ENCODE data around the gene GPR27. TPM values are rescaled to one million over a fixed set of nuclear protein-coding genes. Genes with fewer than 3 reads are reported as not detected.

The GPR27 gene
- total and polyA plus RNA-seq, 2 experiments from 2014 or later = 7.8 to 11.8 TPM

- Histone ChIP-seq H3F3A (replicated peaks; ENCODE audit: low read depth) (no peaks in the 10 kb centered on the region), H3K27ac (ENCODE audit: low read depth) (no peak overlapping the region), H3K27me3 (ENCODE audit: insufficient read depth) (peaks cover 6% of the 10 kb centered on the region), H3K4me1 (ENCODE audit: insufficient read depth) (peaks cover 68% of the 10 kb centered on the region), H3K79me2 (replicated peaks; ENCODE audit: insufficient read depth) (no peaks in the 10 kb centered on the region), H3K9me2 (ENCODE audit: insufficient read depth) (no peaks in the 10 kb centered on the region), H3K4me3 (no peak overlapping the region), H4K20me1 (replicated peaks; ENCODE audit: insufficient read depth) (no peaks in the 10 kb centered on the region), H2AFZ (no peak overlapping the region), H3K4me2 (no peak overlapping the region), H3K36me3 (ENCODE audit: insufficient read depth) (no peaks in the 10 kb centered on the region; the same call in 1 of the 2 replicates)
- DNase-seq (ENCODE audit: low spot score) = no peak
- H3K4me3 Mint-ChIP-seq = no peak overlapping the region
- peaks cover 2% of the 10 kb centered on the region for H3K27me3 Mint-ChIP-seq (ENCODE audit: insufficient read depth, low read depth, poor library complexity)
- H3K9me3 Mint-ChIP-seq = no peaks in the 10 kb centered on the region
- no peaks in the 10 kb centered on the region for H3K36me3 Mint-ChIP-seq (ENCODE audit: low read depth)
- no peak for ATAC-seq
- no peak overlapping the region for H3K27ac Mint-ChIP-seq
- TF ChIP-seq ETS1 (IDR thresholded peaks at IDR 0.05) (no peak), REST (IDR thresholded peaks at IDR 0.05; ENCODE audit: unreplicated experiment) (no peak), POLR2AphosphoS5 (IDR thresholded peaks at IDR 0.05; ENCODE audit: low read depth) (no peak)
- H3K4me1 Mint-ChIP-seq = peaks cover 39% of the 10 kb centered on the region
These were observed 22.9 kb downstream of the GPR27 start for GRCh38 chr3:71776538-71776937.

DNA sequence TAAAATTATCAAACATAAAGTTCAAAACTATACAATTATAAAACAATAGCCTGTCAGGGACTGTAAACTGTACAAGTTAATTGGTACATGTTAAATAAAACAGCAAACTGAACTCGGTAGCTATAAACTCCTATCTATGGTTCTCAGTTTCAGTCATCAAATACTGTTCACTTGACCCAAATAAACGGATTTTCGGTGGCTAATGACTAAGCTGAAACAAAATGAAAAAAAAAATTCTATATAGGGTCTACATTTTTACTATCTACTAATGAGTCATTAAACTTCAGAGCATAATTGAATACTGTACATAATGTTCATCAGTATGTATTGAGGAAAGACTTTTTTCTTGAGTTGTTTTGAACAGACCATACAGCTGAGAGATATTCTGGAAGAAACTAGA lies 24.7 kb downstream of the GPR27 start:
- no peak for ATAC-seq
- no peaks in the 10 kb centered on the region for H3K36me3 Mint-ChIP-seq (ENCODE audit: low read depth)
- H3K27ac Mint-ChIP-seq = no peak overlapping the region

More for the DNA sequence above, 24.7 kb downstream of the GPR27 start:
- Histone ChIP-seq H2AFZ (no peak overlapping the region), H3F3A (replicated peaks; ENCODE audit: low read depth) (no peaks in the 10 kb centered on the region), H3K36me3 (ENCODE audit: insufficient read depth) (no peaks in the 10 kb centered on the region; the same call in 1 of the 2 replicates), H4K20me1 (replicated peaks; ENCODE audit: insufficient read depth) (no peaks in the 10 kb centered on the region), H3K27ac (ENCODE audit: low read depth) (no peak overlapping the region), H3K4me3 (no peak overlapping the region), H3K4me2 (no peak overlapping the region), H3K79me2 (replicated peaks; ENCODE audit: insufficient read depth) (no peaks in the 10 kb centered on the region), H3K9me2 (ENCODE audit: insufficient read depth) (no peaks in the 10 kb centered on the region), H3K4me1 (ENCODE audit: insufficient read depth) (peaks cover 67% of the 10 kb centered on the region), H3K27me3 (ENCODE audit: insufficient read depth) (peaks cover 24% of the 10 kb centered on the region)
- H3K4me1 Mint-ChIP-seq = peaks cover 36% of the 10 kb centered on the region
- H3K9me3 Mint-ChIP-seq = no peaks in the 10 kb centered on the region
- TF ChIP-seq ZNF331 (CRISPR knock-in tag; IDR thresholded peaks at IDR 0.05; ENCODE audit: low read depth) = no peak
- TF ChIP-seq ZNF462 (CRISPR knock-in tag; IDR thresholded peaks at IDR 0.05) = no peak
- no peak for TF ChIP-seq EZH2 (IDR thresholded peaks at IDR 0.05; ENCODE audit: low read depth, unreplicated experiment)
- no peak for TF ChIP-seq CTCF (conservative IDR thresholded peaks at IDR 0.05; ENCODE audit: low read depth in 2 of 2)
- no peak for TF ChIP-seq ZNF114 (CRISPR knock-in tag; IDR thresholded peaks at IDR 0.05)
- no peak for TF ChIP-seq NANOG (IDR thresholded peaks at IDR 0.05; ENCODE audit: borderline replicate concordance)
- no peak for TF ChIP-seq JUNB (IDR thresholded peaks at IDR 0.05; ENCODE audit: unreplicated experiment)
- H3K4me3 Mint-ChIP-seq = no peak overlapping the region
- no peak for DNase-seq (ENCODE audit: low spot score)
- H3K27me3 Mint-ChIP-seq (ENCODE audit: insufficient read depth, low read depth, poor library complexity) = peaks cover 16% of the 10 kb centered on the region
